NCI-H526 (cell line): Measurements from ENCODE around the gene CCDC12.
A peak's percentile ranks its signal among the peaks of the same experiment; 100 is the strongest.

ENCODE experiments used
- DNase-seq, 2 experiments: peaks; one replicate each; lab custom pipeline; 2025; lab: John Stamatoyannopoulos, UW

CCDC12 gene

DNA sequence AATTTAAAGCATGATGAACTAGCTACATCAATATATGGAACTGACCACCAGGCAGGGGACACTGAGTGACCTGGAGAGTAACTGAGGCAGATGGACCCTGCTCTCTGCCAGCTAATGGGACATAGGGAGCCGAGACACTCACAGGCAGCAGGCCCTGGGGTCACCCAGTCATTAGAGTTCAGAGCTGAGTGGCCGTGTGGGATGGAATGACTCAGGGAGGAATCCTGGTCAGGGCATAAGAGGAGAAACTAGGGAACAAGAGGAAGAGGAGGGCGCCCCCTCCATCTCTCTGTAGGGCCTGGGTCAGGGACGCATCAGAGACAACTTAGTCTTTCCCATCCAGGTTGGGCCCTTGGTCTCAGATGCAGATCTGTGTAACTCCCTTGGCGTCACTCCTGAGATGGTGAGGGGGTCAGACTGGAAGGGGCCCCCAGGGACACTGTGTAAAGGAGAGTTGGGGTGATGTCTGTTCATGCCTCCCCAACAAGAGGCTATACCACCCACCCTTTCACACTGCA lies 39.8 kb downstream of the CCDC12 start:
- DNase-seq: no peak

DNA sequence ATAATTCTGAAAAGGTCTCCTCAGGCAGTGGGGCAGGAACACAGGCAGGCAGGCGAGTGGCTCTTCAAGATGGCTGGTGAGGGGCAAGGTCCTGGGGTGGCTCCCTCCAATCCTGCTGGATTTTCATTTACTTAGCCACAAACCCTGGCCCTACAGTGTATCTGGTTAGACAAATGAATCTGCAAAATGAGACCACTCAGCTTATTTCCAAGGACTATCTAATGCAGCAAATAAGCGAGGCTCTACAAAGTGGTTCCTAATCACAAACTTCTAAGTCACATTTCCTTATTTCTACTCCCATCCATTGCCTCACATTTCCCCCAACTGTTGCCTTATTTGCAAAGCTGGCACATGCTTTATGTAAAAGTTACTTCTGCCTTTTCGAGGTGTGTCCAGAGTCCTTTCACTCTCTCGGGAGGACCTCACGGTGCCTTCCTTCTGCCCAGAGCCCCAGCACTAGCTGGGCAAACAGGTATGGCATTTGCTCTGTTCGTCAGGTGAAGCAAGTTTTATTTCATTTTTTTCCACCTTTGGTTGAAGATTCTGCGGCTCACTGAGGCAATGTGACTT lies 40.5 kb downstream of the CCDC12 start:
- DNase-seq: no peak

DNA sequence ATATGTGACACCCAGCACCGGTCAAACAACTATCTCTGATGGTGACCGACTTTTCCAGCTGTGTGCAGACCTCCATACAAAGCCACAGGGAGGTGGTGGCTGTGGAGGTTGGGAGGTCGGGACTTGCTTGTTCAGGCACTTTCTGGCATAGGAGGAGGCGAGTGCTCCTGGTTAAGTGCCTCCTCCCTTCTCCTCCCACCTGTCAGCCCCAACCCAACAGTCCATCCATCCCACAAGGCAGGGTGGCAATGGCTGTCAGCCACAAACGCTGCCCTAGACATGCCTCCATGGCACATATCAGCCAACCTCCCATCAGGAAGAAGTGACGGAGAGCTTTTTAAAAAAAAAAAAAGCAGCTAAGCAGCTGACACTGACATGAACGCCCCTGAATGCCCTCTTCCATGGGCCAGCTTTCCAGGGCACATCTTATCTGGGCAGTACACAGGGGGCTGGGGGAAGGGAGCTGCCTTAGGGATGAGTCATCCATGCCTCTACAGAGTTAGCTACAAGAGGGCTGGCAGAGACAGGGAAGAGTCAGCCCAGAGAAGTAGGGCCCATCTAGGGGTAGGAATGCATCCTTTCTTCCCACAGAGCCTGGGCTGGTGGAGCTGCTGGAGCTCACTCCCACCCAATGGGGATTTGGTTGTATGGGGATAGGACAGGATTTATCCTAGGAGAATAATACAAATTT lies 41.2 kb downstream of the CCDC12 start:
- DNase-seq: no peak

DNA sequence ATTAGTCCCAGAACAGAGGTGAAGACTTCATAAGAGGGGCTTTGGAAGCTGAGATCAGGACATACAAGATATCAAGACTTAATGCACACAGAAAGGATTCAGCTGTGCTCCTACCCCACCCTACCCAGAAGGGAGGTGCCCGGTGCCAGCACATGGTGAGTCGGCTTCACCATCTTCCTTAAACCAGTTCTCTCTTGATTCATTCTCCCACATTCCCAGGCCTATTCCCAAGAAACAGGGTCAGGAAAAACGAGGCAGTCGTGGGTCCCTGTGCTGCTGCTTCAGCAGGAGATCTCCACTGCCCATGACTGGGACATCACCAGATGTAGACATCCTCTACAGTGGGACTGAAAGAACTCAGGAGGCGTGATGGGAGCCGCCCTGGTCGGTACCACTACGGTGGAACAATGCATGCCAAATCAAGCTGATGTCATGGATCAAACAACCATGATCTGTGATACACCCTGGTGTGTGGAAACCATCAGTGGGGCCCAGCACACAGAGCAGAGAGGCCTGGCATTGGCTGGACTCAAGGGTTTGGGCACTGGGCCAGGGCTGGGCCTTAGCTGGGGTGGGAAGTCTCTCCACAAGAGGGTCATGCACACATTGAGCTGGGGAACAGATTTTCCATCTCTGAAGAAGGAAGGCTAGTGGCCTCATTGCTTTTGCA lies 41.9 kb downstream of the CCDC12 start:
- no peak for DNase-seq

DNA sequence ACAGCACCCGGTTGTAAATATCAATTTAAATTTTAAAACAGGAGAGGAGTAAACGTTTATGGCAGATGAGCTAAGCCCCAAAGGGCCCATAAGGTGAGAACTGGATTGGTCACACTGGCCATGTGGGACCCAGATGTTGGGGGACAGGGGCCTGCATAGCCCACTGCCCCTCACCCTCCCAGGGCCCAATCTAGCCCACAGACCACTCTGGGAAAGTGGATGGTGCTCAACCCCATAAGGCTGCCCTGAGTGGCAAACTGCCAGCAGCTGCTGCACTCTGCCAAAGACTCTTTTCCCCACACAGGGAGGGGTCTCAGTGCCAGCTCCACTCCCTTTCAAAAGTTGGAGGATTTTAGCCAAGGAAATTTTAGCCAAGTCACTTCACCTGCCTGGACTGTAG lies 42.5 kb downstream of the CCDC12 start:
- DNase-seq: no peak

DNA sequence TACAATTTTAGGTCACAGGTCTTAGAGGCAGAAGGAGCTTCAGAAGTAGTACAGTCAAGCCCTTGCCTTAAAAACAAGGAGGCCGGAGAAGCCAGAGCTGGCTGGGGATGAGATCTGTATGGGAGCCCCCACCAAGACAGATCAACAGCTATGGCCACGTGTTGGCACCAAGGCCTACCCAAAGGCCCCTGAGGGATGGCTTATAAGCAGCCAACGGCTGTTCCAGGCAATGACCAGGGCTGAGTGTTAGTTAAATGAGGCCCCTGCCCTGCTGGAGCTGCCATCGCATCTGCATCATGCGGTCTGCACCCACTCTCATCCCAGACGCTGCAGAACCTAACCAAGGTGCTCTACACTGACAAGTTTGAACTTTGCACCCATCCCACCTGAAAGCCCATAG lies 43.3 kb downstream of the CCDC12 start:
- DNase-seq: peak in 1 of 2 experiments; percentile 5

DNA sequence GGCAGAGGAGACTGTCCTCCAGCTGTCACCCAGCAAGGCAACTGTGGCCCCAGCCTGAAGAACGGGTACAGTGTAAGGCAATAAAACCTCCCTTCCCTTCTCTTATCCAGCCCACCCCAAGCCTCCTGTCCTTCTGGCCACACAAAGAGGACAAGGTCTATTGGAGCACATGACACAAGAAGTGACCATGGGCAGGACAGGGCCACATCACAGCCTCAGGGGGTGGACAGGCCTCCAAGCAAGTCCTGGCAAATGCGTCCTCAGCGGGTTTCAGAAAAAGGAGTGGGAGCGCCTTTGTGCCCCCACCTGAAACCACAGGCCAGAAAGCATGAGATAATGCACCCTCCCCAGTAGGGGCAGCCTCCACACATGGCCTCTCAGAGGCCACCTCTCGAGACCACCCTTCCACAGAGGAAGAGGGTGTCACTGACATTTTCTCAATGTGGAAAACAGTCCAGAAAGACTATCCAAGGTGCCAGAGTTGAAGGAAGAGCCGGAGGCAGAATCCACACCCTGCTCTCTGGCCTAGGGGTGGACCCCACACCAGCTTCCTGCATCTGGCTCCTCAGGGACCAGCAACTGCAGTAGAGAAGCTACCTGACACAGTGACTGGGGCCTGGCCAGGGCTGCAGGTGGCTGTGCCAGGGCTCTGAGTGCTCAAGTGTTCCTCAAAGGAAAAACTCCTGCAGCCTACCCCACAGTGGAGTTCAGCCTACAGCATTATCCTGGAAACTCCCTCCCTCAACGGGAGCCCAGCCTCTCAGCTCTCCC lies 43.9 kb downstream of the CCDC12 start:
- DNase-seq: no peak

DNA sequence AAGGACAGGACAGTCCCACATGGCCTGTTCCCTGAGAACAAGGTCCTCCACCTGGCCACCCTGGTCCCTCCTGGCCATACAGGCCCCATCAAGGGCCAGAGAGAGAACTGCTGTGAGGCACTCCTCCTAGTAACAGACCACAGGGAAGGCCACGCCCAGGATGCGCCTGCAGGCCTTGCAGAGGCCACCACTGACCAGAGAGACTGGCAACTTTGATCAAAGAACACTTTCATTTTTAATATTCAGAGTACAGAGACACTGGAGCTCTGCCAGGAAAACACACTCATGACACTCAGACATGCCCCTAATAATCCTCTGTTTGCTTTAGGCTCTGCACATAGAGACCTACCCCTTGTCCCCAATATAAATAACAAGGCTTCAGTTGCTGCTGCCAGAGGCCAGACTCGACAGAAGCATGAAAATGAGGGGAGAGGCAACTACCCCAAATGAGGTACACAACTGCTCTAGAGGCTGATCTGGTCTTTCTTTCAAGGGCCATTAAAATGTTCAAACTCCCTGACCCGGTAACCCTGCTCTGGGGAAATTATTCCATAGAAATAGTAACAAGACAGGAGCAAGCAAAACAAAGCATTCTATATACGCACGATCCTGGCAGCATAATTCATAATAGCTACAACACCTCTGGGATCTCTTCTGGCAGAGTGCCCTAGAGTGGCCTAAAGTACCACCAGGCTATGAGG lies 44.8 kb downstream of the CCDC12 start:
- no peak for DNase-seq

DNA sequence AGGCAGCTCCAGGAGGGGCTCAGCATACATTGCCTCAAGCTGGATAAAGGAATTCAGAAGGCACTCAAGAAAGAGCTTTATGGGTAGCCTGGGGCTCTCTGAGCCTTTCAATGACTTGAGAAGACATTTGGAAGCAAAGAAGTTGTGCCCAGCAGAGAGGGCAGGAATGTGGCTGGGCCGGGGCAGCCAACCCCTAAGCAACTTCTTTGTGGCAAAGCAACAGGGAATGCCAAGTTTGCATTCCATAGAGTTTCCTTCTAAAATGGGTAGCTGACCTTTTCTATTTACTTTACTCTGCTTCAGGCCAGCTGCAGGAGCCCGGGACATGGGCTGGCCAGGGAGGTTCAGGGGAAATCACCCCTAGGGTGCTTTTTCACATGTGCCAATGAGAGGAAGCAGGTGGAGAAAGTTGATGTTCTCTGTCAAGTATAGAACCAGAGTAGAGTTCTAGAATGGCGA lies 45.6 kb downstream of the CCDC12 start:
- no peak for DNase-seq

DNA sequence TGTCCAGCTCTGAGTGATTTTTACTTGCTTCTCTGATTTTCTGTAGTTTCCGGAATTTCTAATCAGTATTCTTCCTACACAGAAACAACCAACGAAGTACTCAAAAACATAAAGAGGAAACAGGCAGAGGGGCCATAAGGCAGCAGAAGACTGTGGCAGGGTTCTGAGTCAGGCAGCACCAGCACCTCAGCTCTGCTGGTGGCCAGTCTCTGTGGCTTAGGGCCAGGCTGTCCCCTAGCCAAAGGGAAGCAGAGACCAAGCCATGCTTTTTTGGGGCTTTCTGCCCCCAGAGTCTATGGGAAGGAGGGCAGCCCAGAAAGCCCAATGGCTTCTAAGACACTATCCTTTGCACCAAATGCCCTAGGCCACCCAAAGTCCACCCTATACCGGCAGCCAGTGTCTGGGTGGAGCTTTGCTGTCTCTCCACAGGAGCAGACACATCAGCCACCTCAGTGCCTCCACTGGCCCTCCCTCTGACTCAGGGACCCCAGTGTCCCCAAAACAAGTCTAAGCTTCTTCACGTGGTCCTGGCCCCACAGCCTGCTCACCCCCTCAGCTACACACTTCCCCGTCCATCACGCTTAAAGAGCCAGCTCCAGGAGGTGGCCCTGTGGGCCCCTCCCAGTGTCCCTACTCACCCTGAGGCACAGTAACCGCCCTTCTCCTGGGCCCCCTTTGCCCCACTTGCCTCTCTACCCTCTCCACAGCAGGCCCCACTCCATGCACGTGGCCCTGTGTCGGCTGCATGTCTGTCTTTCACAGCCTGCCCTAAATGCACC lies 46.2 kb downstream of the CCDC12 start:
- DNase-seq: no peak

DNA sequence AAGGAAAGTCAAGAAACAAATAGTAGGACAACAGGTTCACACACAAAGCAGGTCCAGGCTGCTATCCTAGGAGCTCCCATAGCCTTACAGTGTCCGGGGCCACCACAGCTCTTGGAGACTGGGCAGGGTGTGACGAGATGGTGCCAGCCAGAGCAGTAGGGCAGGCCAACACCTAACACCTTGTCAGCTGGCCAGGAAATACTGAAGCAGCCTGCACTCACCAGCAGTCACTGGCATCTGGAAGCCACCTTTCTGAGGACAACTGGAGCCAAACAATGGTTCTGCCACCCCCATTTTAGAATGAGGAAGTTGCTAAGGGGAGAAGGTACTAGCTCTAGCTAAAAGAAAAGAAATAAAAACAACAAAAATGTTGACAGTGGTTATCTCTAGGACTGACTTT lies 47.2 kb downstream of the CCDC12 start:
- DNase-seq: no peak

DNA sequence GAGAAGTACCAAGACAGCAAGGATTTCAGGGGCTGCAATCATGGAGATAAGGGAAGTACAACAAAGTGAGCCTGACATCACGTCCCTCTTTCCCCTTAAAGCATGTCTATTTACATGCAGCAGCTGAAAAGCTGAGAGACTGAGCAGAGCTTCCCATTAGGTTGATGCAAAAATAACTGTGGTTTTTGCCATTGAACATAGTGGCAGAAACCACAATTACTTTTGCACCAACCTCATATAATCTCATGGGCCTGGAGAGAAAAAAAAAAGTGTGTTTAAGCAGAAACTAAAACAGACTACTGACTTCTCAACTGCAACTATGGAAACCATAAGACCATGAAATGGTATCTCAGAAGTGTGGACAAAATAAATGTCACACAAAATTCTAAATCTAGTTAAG lies 48.3 kb downstream of the CCDC12 start:
- DNase-seq: no peak

DNA sequence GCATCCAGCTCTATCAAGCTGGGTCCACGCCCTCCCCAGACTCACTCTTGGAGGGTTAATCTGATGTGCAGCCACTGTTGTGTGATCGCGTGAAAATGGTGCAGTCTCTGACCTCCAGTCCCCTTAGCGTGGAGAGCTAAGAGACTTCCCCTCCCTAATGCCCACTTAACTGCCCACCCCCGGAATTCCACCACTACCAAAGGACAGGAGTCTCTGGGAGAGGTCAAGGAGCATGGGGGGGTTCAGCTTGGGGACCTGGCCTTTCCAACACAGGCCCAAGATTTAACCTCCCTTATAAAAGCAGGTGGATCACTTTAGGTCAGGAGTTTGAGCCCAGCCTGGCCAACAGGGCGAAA lies 48.8 kb downstream of the CCDC12 start:
- DNase-seq: no peak

DNA sequence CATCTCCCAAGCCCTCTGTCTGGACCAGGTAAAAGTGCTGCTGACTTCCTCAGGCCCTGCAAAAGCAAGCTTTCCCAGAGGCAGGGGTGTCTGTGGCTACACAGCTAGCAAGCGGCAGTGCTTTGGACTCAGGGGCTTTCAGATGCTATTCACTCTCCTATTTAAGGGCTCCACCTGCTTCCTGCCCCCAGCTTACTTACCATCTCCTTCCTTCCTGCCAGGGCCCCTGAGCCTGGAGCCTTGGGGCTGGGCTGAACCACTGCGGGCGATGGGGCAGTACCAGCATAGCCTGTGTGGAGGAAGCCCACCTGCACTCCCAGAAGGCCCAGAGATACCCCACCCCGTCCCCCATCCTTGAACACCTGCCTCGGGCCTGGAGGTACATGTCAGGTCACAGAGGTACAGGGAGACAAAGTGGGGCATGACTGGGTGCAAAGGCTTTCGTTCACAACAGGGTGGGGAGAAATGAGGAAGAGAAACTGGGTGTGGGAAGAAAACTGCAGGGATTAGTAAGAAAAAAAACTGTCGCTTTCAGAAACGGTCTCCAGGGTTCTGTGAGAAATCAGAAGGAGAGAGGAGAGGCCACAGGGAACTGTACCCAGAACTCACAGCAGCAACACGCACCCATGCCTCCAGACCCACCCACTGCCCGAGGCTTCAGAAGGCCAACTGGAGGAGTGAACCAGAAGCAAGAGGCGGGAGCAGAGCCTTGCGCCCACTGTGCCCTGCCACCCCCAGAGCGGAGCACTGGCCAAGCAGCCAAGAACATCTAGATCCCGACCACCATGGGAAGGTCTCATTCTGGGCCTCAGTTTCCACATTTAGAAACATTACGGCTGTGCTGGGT lies 49.5 kb downstream of the CCDC12 start:
- no peak for DNase-seq

DNA sequence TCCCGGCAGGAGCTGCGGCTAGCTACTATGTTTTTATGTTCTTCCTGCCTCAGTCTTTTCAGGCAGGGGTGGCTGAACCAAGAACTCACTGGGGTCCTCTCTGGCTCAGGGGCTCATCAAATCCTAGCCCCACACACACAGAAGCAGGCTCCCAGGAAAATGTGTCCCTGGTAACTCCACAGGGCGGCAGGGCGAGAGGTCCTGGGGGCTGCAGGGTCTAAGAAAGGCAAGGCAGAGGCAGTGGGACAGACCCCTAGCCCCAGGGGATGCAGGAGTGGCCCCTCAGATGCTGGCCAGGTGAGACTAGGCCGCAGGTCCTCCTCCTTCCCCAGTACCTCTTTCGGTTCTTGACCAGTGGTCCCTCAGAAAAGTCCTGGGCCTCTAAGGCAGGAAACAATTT lies 50.1 kb downstream of the CCDC12 start:
- DNase-seq: no peak

DNA sequence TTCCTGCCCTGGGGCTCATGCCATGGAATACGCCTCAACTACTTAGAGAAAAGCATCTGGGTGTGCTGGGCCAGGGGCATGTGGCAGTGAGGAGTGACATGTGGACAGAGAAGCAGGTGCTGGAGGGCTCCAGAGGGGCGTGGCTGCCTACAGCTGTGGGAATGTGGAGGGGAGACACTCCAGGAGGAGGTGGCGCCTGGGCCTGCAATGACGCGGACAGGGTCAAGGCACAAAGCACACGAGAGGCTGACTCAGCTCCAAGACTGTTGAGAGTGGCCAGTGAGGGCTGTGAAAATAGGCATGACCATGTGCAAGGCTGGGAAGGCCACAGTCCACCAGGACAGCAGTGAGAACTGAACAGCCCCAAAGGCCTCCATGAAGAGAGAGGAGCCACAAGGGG lies 50.5 kb downstream of the CCDC12 start:
- no peak for DNase-seq

DNA sequence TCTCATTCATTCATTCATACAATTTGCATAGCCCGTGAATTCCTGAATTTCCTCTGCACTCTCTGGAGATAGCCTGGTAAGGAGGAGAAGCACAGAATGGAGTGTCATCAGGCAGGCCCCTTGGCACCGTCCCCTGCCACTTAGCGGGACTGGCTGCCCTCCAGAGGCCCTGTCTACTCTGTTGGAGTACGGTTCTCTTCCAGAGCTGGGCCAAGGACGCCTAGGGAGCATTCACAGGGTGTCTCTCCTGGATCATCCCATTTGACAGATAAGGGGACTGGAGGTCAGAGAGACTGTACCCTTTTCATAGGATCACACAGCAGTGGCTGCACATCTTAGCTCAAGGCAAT lies 51.0 kb downstream of the CCDC12 start:
- no peak for DNase-seq

DNA sequence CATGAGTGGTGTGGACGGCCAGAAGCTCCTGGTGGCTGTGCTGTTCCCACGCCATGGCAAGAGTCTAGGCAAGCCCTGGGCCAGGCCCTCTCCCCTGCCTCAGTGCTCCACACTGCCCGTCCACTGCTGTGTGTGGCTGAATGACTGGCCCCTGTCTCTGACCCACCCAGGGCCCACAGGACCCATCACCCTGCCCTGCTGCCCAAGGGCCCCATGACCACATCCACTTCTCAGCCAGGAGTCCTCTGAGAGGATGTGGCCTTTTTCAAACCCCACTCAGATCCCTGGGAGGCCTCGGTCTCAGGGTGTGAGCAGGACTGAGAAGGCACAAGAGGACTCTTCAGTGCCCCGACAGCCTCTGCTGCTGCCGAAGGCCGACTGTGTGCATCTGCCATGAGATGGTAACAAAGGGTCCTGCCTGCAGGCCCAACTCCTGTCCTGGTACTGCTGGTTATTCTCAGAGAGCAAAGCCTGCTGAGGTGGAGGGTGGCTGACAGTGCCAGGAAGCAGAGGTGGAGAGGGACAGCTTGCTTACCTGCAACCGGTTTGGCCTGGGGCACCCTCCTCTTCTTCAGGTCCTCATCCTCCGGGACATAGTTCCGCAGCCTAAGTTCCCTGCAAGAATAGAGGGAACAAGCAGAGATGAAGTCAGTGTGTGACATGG lies 51.5 kb downstream of the CCDC12 start:
- no peak for DNase-seq

DNA sequence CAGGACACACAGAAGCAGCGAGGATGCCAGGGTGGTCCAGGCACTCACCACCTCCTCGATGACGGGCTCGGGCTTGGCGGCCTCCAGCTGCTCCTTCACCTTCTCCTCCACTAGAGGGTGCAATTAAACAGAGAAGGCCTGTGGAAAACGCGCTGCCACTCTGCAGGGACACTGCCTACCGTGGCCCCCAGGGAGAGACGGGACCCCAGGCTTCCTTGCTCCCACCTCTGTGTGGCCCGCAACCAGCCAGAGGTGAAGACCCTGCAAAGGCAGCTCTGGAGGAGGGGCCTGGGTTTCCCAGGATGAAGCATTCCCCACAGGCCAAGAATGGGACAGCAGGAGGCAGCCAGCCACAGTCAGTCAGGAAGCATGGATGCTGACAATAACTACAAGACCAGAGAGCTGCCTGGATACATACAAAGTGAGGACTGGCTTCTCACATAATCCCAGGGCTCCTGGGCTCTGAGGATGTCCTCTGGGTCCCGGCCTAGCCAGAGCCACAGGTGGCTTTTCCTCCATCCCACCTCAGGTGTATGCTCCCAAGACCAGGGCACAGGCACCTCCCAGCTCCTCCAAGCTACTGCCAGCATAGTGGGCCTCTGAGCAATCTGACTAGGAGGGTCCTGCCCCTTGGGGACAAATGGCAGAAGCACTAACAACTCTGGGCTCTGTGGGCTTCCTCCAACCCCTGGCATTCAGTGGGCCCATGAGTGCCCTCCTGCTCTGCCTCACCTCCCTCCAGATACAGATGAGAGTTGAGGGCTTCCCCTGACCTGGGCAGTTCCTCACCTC lies 52.8 kb downstream of the CCDC12 start:
- DNase-seq: peak; percentile 14 to 49
